Cardiac muscle cell (in vitro differentiated cells and primary cell): Measurements from ENCODE around the gene SH2D3C. TPM values are rescaled to one million over a fixed set of nuclear protein-coding genes. Genes with fewer than 3 reads are reported as not detected.

Source experiments
- DNase-seq, 2 donors: peaks; one replicate each; pipeline versions ENCODE4 v3.0.0 to v3.0.0-alpha.2; 2010 to 2017; ENCODE audit warnings: low read depth in 1 of 2, low spot score in 1 of 2
- H3K27ac ChIP-seq: fragments of 200-600 bp; sonication (generic); 2 replicates; pipeline ENCODE4 v1.5.1; 2016
- H3K27me3 ChIP-seq: fragments of 200-600 bp; sonication (generic); 2 replicates; pipeline ENCODE4 v1.6.0; 2016; ENCODE audit warnings: control low read depth
- H3K36me3 ChIP-seq: fragments of 200-600 bp; sonication (generic); 2 replicates; pipeline ENCODE4 v1.5.1; 2016; ENCODE audit warnings: control low read depth
- H3K4me1 ChIP-seq: fragments of 200-600 bp; sonication (generic); 2 replicates; pipeline ENCODE4 v1.8.1; 2017; ENCODE audit warnings: low read depth, mild to moderate bottlenecking, mixed run types
- H3K4me3 ChIP-seq: fragments of 200-600 bp; sonication (generic); 2 replicates; pipeline ENCODE4 v1.5.1; 2016; ENCODE audit warnings: mild to moderate bottlenecking
- H3K9me3 ChIP-seq: fragments of 200-600 bp; sonication (generic); 2 replicates; pipeline ENCODE4 v1.5.1; 2017; ENCODE audit warnings: low read depth, mild to moderate bottlenecking, control low read depth
- CTCF ChIP-seq: IDR thresholded peaks from 2 replicates; pipeline ENCODE4 v1.5.1; 2012; ENCODE audit warnings: low read depth, mild to moderate bottlenecking, low read length
- polyA plus RNA-seq: library from polyadenylated mRNA; unstranded; fragments of >200 nt; fragmentation: Nextera tagmentation; extraction: Ambion mirVana; gene quantifications from 2 replicates; pipeline ENCODE4 v1.2.1, GENCODE V29; 2016
- total RNA-seq: library from RNA; depleted of rRNA; stranded (reverse); fragments of >200 nt; gene quantifications from 2 replicates; pipeline ENCODE4 v1.2.3, GENCODE V29; 2016

Gene SH2D3C, protein sequence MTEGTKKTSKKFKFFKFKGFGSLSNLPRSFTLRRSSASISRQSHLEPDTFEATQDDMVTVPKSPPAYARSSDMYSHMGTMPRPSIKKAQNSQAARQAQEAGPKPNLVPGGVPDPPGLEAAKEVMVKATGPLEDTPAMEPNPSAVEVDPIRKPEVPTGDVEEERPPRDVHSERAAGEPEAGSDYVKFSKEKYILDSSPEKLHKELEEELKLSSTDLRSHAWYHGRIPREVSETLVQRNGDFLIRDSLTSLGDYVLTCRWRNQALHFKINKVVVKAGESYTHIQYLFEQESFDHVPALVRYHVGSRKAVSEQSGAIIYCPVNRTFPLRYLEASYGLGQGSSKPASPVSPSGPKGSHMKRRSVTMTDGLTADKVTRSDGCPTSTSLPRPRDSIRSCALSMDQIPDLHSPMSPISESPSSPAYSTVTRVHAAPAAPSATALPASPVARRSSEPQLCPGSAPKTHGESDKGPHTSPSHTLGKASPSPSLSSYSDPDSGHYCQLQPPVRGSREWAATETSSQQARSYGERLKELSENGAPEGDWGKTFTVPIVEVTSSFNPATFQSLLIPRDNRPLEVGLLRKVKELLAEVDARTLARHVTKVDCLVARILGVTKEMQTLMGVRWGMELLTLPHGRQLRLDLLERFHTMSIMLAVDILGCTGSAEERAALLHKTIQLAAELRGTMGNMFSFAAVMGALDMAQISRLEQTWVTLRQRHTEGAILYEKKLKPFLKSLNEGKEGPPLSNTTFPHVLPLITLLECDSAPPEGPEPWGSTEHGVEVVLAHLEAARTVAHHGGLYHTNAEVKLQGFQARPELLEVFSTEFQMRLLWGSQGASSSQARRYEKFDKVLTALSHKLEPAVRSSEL
- total RNA-seq (3.5 and 9.9 TPM in 2 replicates), polyA plus RNA-seq (3.7 and 9.4 TPM in 2 replicates)

DNA sequence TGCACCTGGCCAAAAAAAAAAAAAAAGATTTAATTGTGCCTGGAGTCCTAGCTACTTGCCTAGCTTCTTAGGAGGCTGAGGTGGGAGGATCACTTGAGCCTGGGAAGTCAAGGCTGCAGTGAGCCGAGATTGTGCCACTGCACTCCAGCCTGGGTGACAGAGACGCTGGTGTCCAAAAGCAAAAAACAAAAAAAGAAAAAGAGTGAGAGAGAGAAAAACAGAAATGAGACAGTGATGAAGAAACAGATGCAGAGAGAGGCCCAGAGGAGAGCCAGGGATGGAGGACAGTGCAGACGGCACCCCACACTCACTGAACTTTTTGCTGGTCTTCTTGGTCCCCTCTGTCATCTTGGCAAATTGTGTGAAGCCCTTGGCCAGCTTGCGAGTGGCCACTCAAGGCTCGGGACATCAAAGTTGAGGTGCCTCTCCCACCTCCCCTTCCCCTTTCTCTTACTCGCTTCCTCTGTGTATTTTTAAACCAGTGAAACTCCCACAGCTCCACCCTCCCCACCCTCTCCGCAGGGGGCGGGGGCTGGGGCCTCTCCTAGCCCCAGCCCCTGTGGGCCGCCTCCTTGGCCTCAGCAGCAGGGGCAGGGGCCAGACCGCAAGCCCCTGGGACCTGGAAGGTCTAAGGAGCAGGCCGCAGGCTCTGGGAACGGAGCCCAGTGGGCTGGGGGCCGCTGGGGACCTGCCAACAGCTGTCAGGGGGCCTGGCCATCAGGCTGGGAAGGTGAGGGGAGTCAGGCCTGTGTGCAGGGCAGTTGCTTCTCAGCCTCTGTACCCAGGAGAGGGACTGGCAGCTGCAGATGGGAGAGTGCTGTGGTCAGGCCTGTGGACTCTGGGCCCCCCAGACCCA, at the start of gene SH2D3C:
SH2D3C (minus strand) TSS at position 387 of the 856 bp plus-strand sequence; CDS start at position 348, 39 bp downstream.
- peak; percentile 61 to 66 for DNase-seq
- peaks cover 11% of the 10 kb centered on the region for H3K4me1 ChIP-seq
- H3K36me3 ChIP-seq: no peaks in the 10 kb centered on the region
- no peak within 1 kb of the TSS for H3K4me3 ChIP-seq
- H3K9me3 ChIP-seq: no peaks in the 10 kb centered on the region
- peak within 1 kb of the TSS; percentile 64 for H3K27ac ChIP-seq
- H3K27me3 ChIP-seq: no peaks in the 10 kb centered on the region
- no peak for TF ChIP-seq CTCF

DNA sequence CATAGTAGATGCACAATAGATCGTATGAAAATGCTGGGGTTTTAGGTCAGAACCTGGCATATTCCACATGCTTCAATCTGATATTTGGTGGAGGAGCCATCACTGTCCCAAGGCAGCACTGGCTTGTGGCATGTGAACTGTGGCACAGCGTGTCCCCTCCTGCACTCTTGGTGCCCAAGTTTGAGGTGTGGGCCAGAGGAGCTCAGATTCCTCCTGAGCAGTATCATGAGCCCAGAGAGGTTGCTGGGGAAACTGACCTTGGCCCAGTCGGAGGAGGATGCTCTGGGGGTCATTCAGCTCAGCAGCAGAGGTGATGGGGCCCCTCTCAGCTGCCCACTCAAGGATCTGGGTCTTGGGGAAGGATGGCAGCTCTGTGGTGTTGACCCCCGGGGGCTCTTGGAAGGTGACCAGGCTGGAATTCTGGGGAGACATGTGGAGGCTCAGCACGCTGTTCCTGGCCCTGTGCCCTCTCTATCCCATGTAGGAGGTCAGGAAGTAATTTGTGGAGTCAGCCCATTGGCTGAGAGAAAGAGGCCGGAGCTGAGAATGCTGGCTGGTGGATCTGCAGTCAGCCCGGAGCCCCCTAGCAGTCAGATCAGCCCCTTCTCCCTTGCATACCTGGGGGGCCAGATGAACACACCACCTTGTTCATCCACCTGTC, 47.9 kb upstream of the SH2D3C start:
- H3K27me3 ChIP-seq: no peaks in the 10 kb centered on the region
- no peak for DNase-seq
- peaks cover 16% of the 10 kb centered on the region for H3K4me1 ChIP-seq
- no peaks in the 10 kb centered on the region for H3K9me3 ChIP-seq
- TF ChIP-seq CTCF: no peak
- H3K36me3 ChIP-seq: no peaks in the 10 kb centered on the region
- H3K4me3 ChIP-seq: no peak overlapping the region
- H3K27ac ChIP-seq: no peak overlapping the region

GRCh38 chr9:127825319-127826051, 47.0 kb upstream of the SH2D3C start:
- DNase-seq: peak in 1 of 2 donors; percentile 85
- Histone ChIP-seq H3K4me3 (no peak overlapping the region), H3K4me1 (peaks cover 16% of the 10 kb centered on the region), H3K27ac (no peak overlapping the region), H3K36me3 (no peaks in the 10 kb centered on the region), H3K27me3 (no peaks in the 10 kb centered on the region), H3K9me3 (no peaks in the 10 kb centered on the region)
- TF ChIP-seq CTCF: peak; percentile 25

GRCh38 chr9:127822108-127822507, 43.6 kb upstream of the SH2D3C start:
- Histone ChIP-seq H3K4me1 (peaks cover 7% of the 10 kb centered on the region), H3K9me3 (no peaks in the 10 kb centered on the region), H3K36me3 (no peaks in the 10 kb centered on the region), H3K4me3 (no peak overlapping the region), H3K27ac (no peak overlapping the region), H3K27me3 (no peaks in the 10 kb centered on the region)
- no peak for TF ChIP-seq CTCF
- no peak for DNase-seq
